ENCODE data around the gene ARHGAP32.
"Not testable (repeated sequence)": the region's sequence is repeated elsewhere in the genome, so short reads cannot be mapped to it uniquely, and the experiment has no call there.

The ARHGAP32 gene

GRCh38 chr11:128925250-128925600, 266.9 kb downstream of the ARHGAP32 start:
- H3K4me3 ChIP-seq (ENCODE audit: low read length) = no peak overlapping the region
- H3K27me3 ChIP-seq (ENCODE audit: insufficient read depth, low read length) = no peaks in the 10 kb centered on the region
- H3K36me3 ChIP-seq (ENCODE audit: insufficient read depth, low read length) = no peaks in the 10 kb centered on the region
- H2AFZ ChIP-seq (ENCODE audit: low read depth, low read length) = no peak overlapping the region
- H3K4me1 ChIP-seq (ENCODE audit: insufficient read depth, low read length) = peaks cover 23% of the 10 kb centered on the region
- H3K9me3 ChIP-seq (ENCODE audit: low read length) = no peaks in the 10 kb centered on the region

GRCh38 chr11:128924510-128925249, 267.4 kb downstream of the ARHGAP32 start:
- no peaks in the 10 kb centered on the region for H3K27me3 ChIP-seq (ENCODE audit: insufficient read depth, low read length)

GRCh38 chr11:128924104-128924503, 268.0 kb downstream of the ARHGAP32 start:
- no peak overlapping the region for H3K4me3 ChIP-seq (ENCODE audit: low read length)
- no peaks in the 10 kb centered on the region for H3K36me3 ChIP-seq (ENCODE audit: insufficient read depth, low read length)
- peaks cover 17% of the 10 kb centered on the region for H3K4me1 ChIP-seq (ENCODE audit: insufficient read depth, low read length)
- H2AFZ ChIP-seq (ENCODE audit: low read depth, low read length) = no peak overlapping the region
- no peaks in the 10 kb centered on the region for H3K27me3 ChIP-seq (ENCODE audit: insufficient read depth, low read length)
- no peaks in the 10 kb centered on the region for H3K9me3 ChIP-seq (ENCODE audit: low read length)

More at GRCh38 chr11:128924510-128925249, 267.4 kb downstream of the ARHGAP32 start:
- no peaks in the 10 kb centered on the region for H3K36me3 ChIP-seq (ENCODE audit: insufficient read depth, low read length)
- no peak overlapping the region for H3K4me3 ChIP-seq (ENCODE audit: low read length)
- peaks cover 18% of the 10 kb centered on the region for H3K4me1 ChIP-seq (ENCODE audit: insufficient read depth, low read length)
- no peak overlapping the region for H2AFZ ChIP-seq (ENCODE audit: low read depth, low read length)
- H3K9me3 ChIP-seq (ENCODE audit: low read length) = no peaks in the 10 kb centered on the region

GRCh38 chr11:128921793-128922192, 270.3 kb downstream of the ARHGAP32 start:
- Histone ChIP-seq H3K4me3 (ENCODE audit: low read length) (no peak overlapping the region), H2AFZ (ENCODE audit: low read depth, low read length) (no peak overlapping the region)

GRCh38 chr11:128920666-128921065, 271.5 kb downstream of the ARHGAP32 start:
- Histone ChIP-seq H3K9me3 (ENCODE audit: low read length) (no peaks in the 10 kb centered on the region), H2AFZ (ENCODE audit: low read depth, low read length) (no peak overlapping the region), H3K36me3 (ENCODE audit: insufficient read depth, low read length) (no peaks in the 10 kb centered on the region), H3K4me3 (ENCODE audit: low read length) (no peak overlapping the region), H3K4me1 (ENCODE audit: insufficient read depth, low read length) (peaks cover 12% of the 10 kb centered on the region), H3K27me3 (ENCODE audit: insufficient read depth, low read length) (no peaks in the 10 kb centered on the region)

More at GRCh38 chr11:128921793-128922192, 270.3 kb downstream of the ARHGAP32 start:
- Histone ChIP-seq H3K36me3 (ENCODE audit: insufficient read depth, low read length) (no peaks in the 10 kb centered on the region), H3K9me3 (ENCODE audit: low read length) (no peaks in the 10 kb centered on the region), H3K27me3 (ENCODE audit: insufficient read depth, low read length) (no peaks in the 10 kb centered on the region), H3K4me1 (ENCODE audit: insufficient read depth, low read length) (peaks cover 12% of the 10 kb centered on the region)

GRCh38 chr11:128919635-128920034, 272.5 kb downstream of the ARHGAP32 start:
- H3K4me1 ChIP-seq (ENCODE audit: insufficient read depth, low read length); H2AFZ ChIP-seq (ENCODE audit: low read depth, low read length); H3K9me3 ChIP-seq (ENCODE audit: low read length); H3K4me3 ChIP-seq (ENCODE audit: low read length); H3K27me3 ChIP-seq (ENCODE audit: insufficient read depth, low read length); H3K36me3 ChIP-seq (ENCODE audit: insufficient read depth, low read length): not testable (repeated sequence)

GRCh38 chr11:128919216-128919615, 272.9 kb downstream of the ARHGAP32 start:
- Histone ChIP-seq H3K4me1 (ENCODE audit: insufficient read depth, low read length) (peaks cover 2% of the 10 kb centered on the region), H2AFZ (ENCODE audit: low read depth, low read length) (no peak overlapping the region), H3K4me3 (ENCODE audit: low read length) (no peak overlapping the region), H3K27me3 (ENCODE audit: insufficient read depth, low read length) (no peaks in the 10 kb centered on the region), H3K36me3 (ENCODE audit: insufficient read depth, low read length) (no peaks in the 10 kb centered on the region), H3K9me3 (ENCODE audit: low read length) (no peaks in the 10 kb centered on the region)

GRCh38 chr11:128917144-128917724, 274.9 kb downstream of the ARHGAP32 start:
- Histone ChIP-seq H3K36me3 (ENCODE audit: insufficient read depth, low read length) (no peaks in the 10 kb centered on the region), H3K4me1 (ENCODE audit: insufficient read depth, low read length) (no peaks in the 10 kb centered on the region), H3K9me3 (ENCODE audit: low read length) (no peaks in the 10 kb centered on the region), H2AFZ (ENCODE audit: low read depth, low read length) (no peak overlapping the region), H3K27me3 (ENCODE audit: insufficient read depth, low read length) (no peaks in the 10 kb centered on the region), H3K4me3 (ENCODE audit: low read length) (no peak overlapping the region)

GRCh38 chr11:128916681-128917080, 275.4 kb downstream of the ARHGAP32 start:
- no peaks in the 10 kb centered on the region for H3K27me3 ChIP-seq (ENCODE audit: insufficient read depth, low read length)
- no peaks in the 10 kb centered on the region for H3K36me3 ChIP-seq (ENCODE audit: insufficient read depth, low read length)
- H3K4me1 ChIP-seq (ENCODE audit: insufficient read depth, low read length) = no peaks in the 10 kb centered on the region
- no peak overlapping the region for H2AFZ ChIP-seq (ENCODE audit: low read depth, low read length)
- H3K4me3 ChIP-seq (ENCODE audit: low read length) = no peak overlapping the region
- no peaks in the 10 kb centered on the region for H3K9me3 ChIP-seq (ENCODE audit: low read length)

GRCh38 chr11:128916037-128916572, 276.0 kb downstream of the ARHGAP32 start:
- Histone ChIP-seq H3K4me1 (ENCODE audit: insufficient read depth, low read length) (no peaks in the 10 kb centered on the region), H3K9me3 (ENCODE audit: low read length) (no peaks in the 10 kb centered on the region), H3K36me3 (ENCODE audit: insufficient read depth, low read length) (no peaks in the 10 kb centered on the region), H2AFZ (ENCODE audit: low read depth, low read length) (no peak overlapping the region), H3K4me3 (ENCODE audit: low read length) (no peak overlapping the region), H3K27me3 (ENCODE audit: insufficient read depth, low read length) (no peaks in the 10 kb centered on the region)

GRCh38 chr11:128915149-128915521, 277.0 kb downstream of the ARHGAP32 start:
- Histone ChIP-seq H3K27me3 (ENCODE audit: insufficient read depth, low read length) (no peaks in the 10 kb centered on the region), H3K36me3 (ENCODE audit: insufficient read depth, low read length) (no peaks in the 10 kb centered on the region), H3K4me3 (ENCODE audit: low read length) (no peak overlapping the region), H3K4me1 (ENCODE audit: insufficient read depth, low read length) (no peaks in the 10 kb centered on the region), H2AFZ (ENCODE audit: low read depth, low read length) (no peak overlapping the region), H3K9me3 (ENCODE audit: low read length) (no peaks in the 10 kb centered on the region)

Measured in neuron (in vitro differentiated cells).